DLD1 (cell line): ENCODE results near the gene CASS4.

Source experiments
- in situ Hi-C: cut with HindIII; loops from 2 replicates; pipeline ENCODE4 v1.10.0; 2017; ENCODE audit warnings: low sequenced_read_pairs

Gene CASS4

DNA sequence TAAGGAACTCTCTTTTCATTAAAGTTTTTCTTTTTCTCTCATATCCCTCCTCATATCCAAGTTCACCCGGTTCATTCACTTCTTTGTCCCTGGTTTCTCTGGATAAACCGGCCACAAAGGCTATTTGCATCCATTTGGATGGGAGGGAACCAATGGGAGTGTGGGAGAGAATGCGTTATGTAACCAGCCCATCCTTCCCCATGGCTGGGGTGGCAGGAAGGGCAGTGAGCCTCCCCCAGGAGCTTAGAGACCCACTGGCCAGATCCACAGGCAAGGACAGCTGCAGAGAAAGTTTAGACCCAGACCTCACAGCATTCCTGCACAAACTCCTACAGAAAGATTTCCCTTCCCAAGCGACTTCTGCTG lies 10.7 kb downstream of the CASS4 start:
- in situ Hi-C loops = no loop called here

DNA sequence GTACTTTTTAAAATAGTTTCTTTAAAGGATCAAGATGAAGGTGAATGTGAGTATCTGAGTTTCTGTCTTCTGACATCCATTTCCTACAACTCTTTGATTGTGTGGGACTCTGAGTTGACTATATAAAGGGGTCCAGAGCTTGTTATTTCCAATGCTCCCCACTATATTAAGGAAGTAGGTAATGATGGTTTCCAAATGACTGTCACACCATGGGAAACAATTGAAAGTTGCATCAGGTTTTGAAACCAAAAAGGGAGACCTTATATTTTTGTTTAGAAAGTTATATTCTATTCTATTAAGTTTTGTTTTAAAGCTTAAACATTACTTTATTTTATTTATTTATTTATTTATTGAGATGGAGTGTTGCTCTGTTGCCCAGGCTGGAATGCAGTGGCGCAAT lies 11.2 kb downstream of the CASS4 start:
- in situ Hi-C loops = no loop called here

GRCh38 chr20:56423886-56424285 lies 11.8 kb downstream of the CASS4 start:
- in situ Hi-C loops = no loop called here

GRCh38 chr20:56424931-56425330 lies 12.9 kb downstream of the CASS4 start:
- in situ Hi-C loops = no loop called here

DNA sequence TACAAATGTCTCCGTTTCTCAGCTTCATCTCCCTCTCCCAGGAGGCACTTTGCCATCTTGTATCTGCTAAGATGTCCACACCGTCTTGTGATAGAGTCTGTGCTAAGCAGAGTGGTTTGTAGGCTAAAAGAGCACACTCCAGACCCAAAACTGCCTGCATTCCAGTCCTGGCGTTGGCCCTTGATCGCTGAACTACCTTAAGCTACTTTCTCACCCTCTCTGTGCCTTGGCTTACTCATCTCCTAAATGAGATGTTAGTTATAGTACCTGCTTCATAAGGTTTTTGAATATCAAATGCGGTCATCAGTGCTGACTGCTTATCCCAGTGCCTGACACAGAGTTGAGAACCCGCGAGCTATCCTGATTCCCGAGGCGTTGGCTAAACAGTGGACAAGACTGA lies 14.0 kb downstream of the CASS4 start:
- in situ Hi-C loops = no loop called here

- in situ Hi-C loops = no loop called here
Measured at GRCh38 chr20:56426926-56427325, 14.9 kb downstream of the CASS4 start.

- in situ Hi-C loops = no loop called here
Measured at GRCh38 chr20:56427797-56428196, 15.7 kb downstream of the CASS4 start.

GRCh38 chr20:56428410-56428809 lies 16.4 kb downstream of the CASS4 start:
- in situ Hi-C loops = no loop called here

DNA sequence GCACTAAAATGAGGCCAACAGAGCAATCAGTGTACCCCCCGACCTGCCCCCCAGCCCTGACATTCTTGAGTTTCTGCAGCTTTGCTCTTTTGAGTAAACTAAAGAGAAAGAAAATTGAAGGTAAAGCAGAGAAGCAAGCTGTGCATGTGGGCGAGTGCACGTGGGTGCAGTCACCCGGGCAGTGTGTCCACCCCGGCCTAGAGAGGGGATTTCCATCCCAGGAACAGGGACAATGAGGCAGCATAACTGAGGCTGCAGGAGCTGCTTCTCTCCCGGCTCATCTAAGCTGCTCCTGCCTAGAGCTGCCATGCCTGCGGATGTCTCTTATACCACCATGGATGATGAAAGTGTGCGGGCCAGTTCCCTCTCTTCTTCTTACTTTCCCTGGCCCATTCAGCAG lies 16.8 kb downstream of the CASS4 start:
- in situ Hi-C loops = no loop called here

GRCh38 chr20:56429502-56429901 lies 17.4 kb downstream of the CASS4 start:
- in situ Hi-C loops = no loop called here

DNA sequence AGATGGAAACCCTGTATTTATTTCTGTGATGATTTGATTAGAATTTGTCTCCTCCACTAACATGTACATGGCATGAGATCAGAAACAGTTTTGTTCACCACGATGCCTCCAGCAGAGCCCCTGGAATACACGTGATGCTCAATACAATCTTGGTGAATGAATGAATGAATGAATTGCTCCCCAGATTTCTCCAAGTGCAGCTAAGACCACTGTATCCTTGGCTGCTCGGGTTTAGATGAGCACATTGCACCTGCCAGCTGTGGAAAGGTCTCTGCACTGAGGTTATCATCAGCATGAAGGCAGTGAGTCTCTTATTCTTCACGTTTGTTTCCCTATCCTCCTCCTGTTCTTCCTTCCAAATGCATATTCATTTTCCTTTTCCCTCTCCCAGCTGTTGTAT lies 17.9 kb downstream of the CASS4 start:
- in situ Hi-C loops = no loop called here

DNA sequence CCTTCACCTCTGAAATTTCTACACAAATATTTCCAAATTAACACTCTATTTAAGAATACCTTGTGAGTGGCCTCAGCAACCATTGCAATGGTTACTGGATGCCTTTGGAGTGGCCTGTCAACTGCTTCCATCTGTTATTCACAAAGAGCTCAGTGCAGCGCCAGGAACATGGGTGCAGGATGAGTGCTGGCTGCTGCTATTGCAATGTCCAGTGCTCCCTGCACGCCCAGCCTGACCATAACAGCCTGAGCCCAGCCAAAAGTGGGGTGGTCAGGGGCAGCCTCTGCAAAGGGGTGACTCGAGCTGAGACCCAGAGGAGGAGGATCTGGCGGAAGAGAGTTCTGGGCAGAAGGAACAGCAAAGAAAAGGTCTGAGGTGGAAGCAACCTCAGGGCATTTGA lies 18.4 kb downstream of the CASS4 start:
- in situ Hi-C loops = no loop called here

- in situ Hi-C loops = no loop called here
Measured at GRCh38 chr20:56430957-56431356, 18.9 kb downstream of the CASS4 start.

DNA sequence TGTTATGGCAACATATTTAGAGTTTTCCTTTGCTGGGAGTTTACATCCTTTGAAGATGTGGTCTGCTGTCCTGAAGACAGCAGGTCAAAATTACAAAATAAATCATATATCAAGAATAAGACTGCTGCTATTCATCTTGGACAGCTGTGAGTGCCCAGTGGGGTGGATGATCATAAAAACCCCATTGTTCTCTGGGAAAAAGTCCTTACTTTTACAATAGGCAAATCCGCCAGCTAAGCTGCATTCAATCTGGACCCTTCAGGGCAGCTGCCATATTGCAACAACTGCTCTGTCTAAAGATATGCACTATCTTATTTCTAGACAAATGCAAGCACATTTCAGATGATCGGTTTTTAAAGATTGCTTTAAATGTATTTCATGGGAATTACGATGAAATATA lies 19.4 kb downstream of the CASS4 start:
- in situ Hi-C loops = no loop called here

GRCh38 chr20:56433221-56433879 lies 21.3 kb downstream of the CASS4 start:
- in situ Hi-C loops = no loop called here

GRCh38 chr20:56433880-56434255 lies 21.8 kb downstream of the CASS4 start:
- in situ Hi-C loops = no loop called here

DNA sequence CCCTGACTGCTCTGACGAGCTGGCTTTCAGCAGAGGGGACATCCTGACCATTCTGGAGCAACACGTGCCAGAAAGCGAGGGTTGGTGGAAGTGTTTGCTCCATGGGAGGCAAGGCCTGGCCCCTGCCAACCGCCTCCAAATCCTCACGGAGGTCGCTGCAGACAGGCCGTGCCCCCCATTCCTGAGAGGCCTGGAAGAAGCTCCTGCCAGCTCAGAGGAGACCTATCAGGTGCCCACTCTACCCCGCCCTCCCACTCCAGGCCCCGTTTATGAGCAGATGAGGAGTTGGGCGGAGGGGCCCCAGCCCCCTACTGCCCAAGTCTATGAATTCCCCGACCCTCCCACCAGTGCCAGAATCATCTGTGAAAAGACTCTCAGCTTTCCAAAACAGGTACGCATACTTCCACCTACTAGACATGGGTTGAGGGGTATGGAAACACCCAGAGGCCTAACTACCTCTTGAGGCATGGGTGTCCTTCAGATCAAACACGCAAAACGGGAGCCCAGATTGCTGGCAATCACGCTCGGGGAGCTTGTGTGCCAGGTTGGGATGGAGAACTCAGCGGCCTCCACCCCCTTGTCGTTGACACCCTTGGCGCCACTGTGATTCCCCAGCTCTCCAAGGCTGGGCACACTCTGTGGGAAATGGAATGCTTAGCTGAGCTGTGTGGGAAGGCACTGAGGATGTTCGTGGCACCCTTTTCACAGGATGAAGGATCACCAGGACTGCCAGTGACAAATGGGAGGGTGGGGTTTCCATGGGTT lies 25.3 kb downstream of the CASS4 start:
- in situ Hi-C loops = no loop called here

DNA sequence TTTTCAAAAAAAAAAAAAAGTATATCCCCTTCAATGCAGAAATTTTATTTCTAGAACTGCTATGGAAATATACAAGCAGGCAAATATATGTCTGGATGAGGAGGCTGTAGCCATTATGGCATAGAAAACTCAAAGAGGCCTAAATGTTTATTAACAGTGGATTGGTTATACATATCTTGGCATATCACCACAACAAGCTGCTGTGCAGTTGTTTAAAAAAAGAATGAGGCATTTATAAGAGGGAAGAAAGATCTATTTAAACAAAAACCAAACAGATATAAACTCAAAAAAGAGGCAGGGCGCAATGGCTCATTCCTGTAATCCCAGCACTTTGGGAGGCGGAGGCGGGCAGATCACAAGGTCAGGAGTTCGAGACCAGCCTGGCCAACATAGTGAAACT lies 26.2 kb downstream of the CASS4 start:
- in situ Hi-C loops = no loop called here

DNA sequence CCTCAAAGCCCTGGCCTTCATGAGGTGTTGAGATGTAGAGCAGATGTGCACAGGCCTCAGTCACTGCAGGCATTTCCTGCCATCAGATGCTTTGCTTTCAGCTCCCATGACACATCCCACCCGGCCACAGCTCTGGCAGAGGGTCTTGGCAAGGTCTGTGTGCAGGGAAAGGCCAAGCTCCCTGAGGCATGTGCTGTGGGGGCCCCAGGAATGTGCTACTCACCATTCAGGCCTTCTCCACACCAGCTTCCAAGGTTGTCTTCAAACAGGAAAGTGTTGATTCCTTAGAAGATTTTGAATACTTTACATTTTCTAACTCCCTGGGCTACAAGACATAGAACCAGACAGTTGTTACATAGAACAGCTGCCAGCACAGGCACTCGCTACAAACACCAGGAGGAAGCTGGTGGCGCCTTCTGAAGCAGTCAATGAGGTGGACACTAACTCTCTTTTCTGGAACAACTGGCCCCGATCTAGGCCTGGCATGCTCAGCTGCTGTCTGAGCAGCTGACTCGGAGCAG lies 27.8 kb downstream of the CASS4 start:
- in situ Hi-C loops = no loop called here

- in situ Hi-C loops = no loop called here
Measured at GRCh38 chr20:56440346-56441007, 28.4 kb downstream of the CASS4 start.

- in situ Hi-C loops = no loop called here
Measured at GRCh38 chr20:56442389-56443365, 30.6 kb downstream of the CASS4 start.
